ENCODE results near the gene DAAM2.

GRCh38 chr6:39906318-39906761 lies 114.2 kb downstream of the DAAM2 start:
- no peak for TF ChIP-seq CTCF (IDR thresholded peaks at IDR 0.05)
- no peak for TF ChIP-seq POLR2A (IDR thresholded peaks at IDR 0.05)
